ENCODE measurements around the gene ST3GAL6. TPM values are rescaled to one million over a fixed set of nuclear protein-coding genes. Genes with fewer than 3 reads are reported as not detected.

The ST3GAL6 gene
- total and polyA plus RNA-seq, 2 of the 4 experiments (the other 2 are of a cell fraction): 0.36 to 0.99 TPM

DNA sequence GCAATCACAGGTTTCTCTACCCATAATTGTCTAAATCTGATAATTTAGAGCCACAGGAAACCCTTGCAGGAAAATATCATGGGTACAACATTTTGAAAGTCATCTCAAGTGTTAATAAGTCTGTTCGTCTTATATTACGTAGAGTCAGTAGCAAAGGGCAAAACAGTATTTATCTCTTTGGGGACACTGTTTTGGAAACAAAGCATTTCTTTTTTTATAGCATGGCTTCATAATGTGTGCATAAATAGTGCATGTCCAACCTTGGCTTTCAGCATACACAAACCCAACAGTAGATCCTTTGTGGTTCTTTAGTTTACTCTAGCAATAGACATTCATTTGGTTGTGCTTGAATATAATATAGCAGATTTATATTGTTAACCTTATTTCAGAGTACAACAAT, 24.0 kb downstream of the ST3GAL6 start:
- no peak overlapping the region for H2AFZ ChIP-seq (replicated peaks; ENCODE audit: low read length, poor library complexity)
- H2AK9ac ChIP-seq (replicated peaks; ENCODE audit: low read depth, low read length, poor library complexity): no peak overlapping the region
- H3K27me3 ChIP-seq (ENCODE audit: control insufficient read depth, insufficient read depth, low read length): no peaks in the 10 kb centered on the region
- no peak overlapping the region for H2BK20ac ChIP-seq (ENCODE audit: low read depth, low read length)
- no peak overlapping the region for H3K9ac ChIP-seq (ENCODE audit: low read depth, low read length)
- H2BK15ac ChIP-seq (ENCODE audit: low read depth, low read length): no peak overlapping the region; the same call in 2 of the 3 replicates
- H4K8ac ChIP-seq (ENCODE audit: low read depth in 2 of 2, low read length in 2 of 2): no peak overlapping the region
- no peak overlapping the region for H3K18ac ChIP-seq (ENCODE audit: low read depth, low read length)
- dilution Hi-C loops (cut with HindIII; ENCODE audit: low sequenced_read_pairs, unreplicated experiment) (no loop called here), in situ Hi-C loops (cut with MboI; ENCODE audit: low sequenced_read_pairs) (loop anchor here (10.0 kb wide), 1 partner anchor 182 kb away; no protein-coding TSS in a partner anchor), intact Hi-C loops (cut with micrococcal nuclease) (no loop called here)
- no peak overlapping the region for H3K23ac ChIP-seq (ENCODE audit: low read depth, low read length)
- ATAC-seq (ENCODE audit: low read depth) (no peak), DNase-seq (no peak)
- POLR2A ChIA-PET (ENCODE audit: unreplicated experiment): no interaction called here
- CTCF ChIA-PET: no interaction called here
- no CpG with 5 or more reads among the region's 2 CpGs for WGBS, 2 experiments (ENCODE audit: extremely low coverage in 2 of 2, insufficient read length in 1 of 2)
- H4K91ac ChIP-seq (ENCODE audit: insufficient read depth, low read depth, low read length): no peak overlapping the region
- H3K9me1 ChIP-seq (ENCODE audit: insufficient read depth, low read length): peaks cover 12% of the 10 kb centered on the region; the same call in 1 of the 2 replicates
- H3K4me1 ChIP-seq (ENCODE audit: control insufficient read depth, insufficient read depth, low read length): peaks cover 10% of the 10 kb centered on the region
- no peak overlapping the region for H2AK5ac ChIP-seq (ENCODE audit: low read depth, low read length)
- H2BK5ac ChIP-seq (ENCODE audit: low read depth, low read length, poor library complexity, severe bottlenecking): no peak overlapping the region
- TF ChIP-seq CEBPB (IDR thresholded peaks at IDR 0.05; ENCODE audit: low read depth, low read length) (no peak), BHLHE40 (IDR thresholded peaks at IDR 0.05; ENCODE audit: low read depth, low read length) (no peak), CHD1 (IDR thresholded peaks at IDR 0.05; ENCODE audit: low read depth, low read length) (no peak), FOS (IDR thresholded peaks at IDR 0.05; ENCODE audit: low read depth, low read length) (no peak), RCOR1 (IDR thresholded peaks at IDR 0.05; ENCODE audit: insufficient replicate concordance, low read length) (no peak), MXI1 (IDR thresholded peaks at IDR 0.05; ENCODE audit: borderline replicate concordance, low read depth, low read length) (no peak), MAZ (IDR thresholded peaks at IDR 0.05; ENCODE audit: borderline replicate concordance, low read depth, low read length) (no peak), SMC3 (IDR thresholded peaks at IDR 0.05; ENCODE audit: low read depth, low read length) (no peak), NFE2L2 (IDR thresholded peaks at IDR 0.05; ENCODE audit: low read depth, low read length) (no peak)
- TF ChIP-seq, protein P1, sequence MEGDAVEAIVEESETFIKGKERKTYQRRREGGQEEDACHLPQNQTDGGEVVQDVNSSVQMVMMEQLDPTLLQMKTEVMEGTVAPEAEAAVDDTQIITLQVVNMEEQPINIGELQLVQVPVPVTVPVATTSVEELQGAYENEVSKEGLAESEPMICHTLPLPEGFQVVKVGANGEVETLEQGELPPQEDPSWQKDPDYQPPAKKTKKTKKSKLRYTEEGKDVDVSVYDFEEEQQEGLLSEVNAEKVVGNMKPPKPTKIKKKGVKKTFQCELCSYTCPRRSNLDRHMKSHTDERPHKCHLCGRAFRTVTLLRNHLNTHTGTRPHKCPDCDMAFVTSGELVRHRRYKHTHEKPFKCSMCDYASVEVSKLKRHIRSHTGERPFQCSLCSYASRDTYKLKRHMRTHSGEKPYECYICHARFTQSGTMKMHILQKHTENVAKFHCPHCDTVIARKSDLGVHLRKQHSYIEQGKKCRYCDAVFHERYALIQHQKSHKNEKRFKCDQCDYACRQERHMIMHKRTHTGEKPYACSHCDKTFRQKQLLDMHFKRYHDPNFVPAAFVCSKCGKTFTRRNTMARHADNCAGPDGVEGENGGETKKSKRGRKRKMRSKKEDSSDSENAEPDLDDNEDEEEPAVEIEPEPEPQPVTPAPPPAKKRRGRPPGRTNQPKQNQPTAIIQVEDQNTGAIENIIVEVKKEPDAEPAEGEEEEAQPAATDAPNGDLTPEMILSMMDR (conservative IDR thresholded peaks at IDR 0.05; ENCODE audit: low read depth, low read length): no peak
- TF ChIP-seq, protein P2, sequence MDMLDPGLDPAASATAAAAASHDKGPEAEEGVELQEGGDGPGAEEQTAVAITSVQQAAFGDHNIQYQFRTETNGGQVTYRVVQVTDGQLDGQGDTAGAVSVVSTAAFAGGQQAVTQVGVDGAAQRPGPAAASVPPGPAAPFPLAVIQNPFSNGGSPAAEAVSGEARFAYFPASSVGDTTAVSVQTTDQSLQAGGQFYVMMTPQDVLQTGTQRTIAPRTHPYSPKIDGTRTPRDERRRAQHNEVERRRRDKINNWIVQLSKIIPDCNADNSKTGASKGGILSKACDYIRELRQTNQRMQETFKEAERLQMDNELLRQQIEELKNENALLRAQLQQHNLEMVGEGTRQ (IDR thresholded peaks at IDR 0.05; ENCODE audit: low read depth, low read length): no peak
- TF ChIP-seq, protein P3, sequence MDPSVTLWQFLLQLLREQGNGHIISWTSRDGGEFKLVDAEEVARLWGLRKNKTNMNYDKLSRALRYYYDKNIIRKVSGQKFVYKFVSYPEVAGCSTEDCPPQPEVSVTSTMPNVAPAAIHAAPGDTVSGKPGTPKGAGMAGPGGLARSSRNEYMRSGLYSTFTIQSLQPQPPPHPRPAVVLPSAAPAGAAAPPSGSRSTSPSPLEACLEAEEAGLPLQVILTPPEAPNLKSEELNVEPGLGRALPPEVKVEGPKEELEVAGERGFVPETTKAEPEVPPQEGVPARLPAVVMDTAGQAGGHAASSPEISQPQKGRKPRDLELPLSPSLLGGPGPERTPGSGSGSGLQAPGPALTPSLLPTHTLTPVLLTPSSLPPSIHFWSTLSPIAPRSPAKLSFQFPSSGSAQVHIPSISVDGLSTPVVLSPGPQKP (IDR thresholded peaks at IDR 0.05; ENCODE audit: borderline replicate concordance, low read depth, low read length): no peak
- no peak overlapping the region for H2BK120ac ChIP-seq (ENCODE audit: low read depth, low read length)
- H3K79me1 ChIP-seq (ENCODE audit: low read depth in 1 of 2, low read length in 2 of 2): 0 out of 4 replicates have a peak, but pooled peaks cover 0 to 4% of the 10 kb centered on the region in 2 experiments
- no peaks in the 10 kb centered on the region for H3K36me3 ChIP-seq (ENCODE audit: control insufficient read depth, insufficient read depth, low read length)
- H3K9me3 ChIP-seq (ENCODE audit: control insufficient read depth, insufficient read depth, low read length): no peaks in the 10 kb centered on the region
- no peak overlapping the region for H3K4me2 ChIP-seq (ENCODE audit: low read depth, low read length)
- no peak overlapping the region for H4K5ac ChIP-seq (ENCODE audit: low read depth, low read length)
- no peak overlapping the region for H3K56ac ChIP-seq (ENCODE audit: extremely low read depth, insufficient read depth, low read length)
- no peaks in the 10 kb centered on the region for H4K20me1 ChIP-seq (ENCODE audit: insufficient read depth, low read length)
- no peak overlapping the region for H3K14ac ChIP-seq (replicated peaks; ENCODE audit: low read depth, low read length)
- H3K4me3 ChIP-seq (ENCODE audit: insufficient read depth, low read depth, low read length): no peak overlapping the region
- BruUV-seq (replicated peaks): no TSS peak
- H3K4ac ChIP-seq (ENCODE audit: low read depth, low read length): no peak overlapping the region
- no peak overlapping the region for H3K27ac ChIP-seq (ENCODE audit: insufficient read depth, low read length)

Measured in IMR-90 (cell line).